ENCODE results near the gene CFAP44.
"Not testable (repeated sequence)": the region's sequence is repeated elsewhere in the genome, so short reads cannot be mapped to it uniquely, and the experiment has no call there.

Gene CFAP44, protein sequence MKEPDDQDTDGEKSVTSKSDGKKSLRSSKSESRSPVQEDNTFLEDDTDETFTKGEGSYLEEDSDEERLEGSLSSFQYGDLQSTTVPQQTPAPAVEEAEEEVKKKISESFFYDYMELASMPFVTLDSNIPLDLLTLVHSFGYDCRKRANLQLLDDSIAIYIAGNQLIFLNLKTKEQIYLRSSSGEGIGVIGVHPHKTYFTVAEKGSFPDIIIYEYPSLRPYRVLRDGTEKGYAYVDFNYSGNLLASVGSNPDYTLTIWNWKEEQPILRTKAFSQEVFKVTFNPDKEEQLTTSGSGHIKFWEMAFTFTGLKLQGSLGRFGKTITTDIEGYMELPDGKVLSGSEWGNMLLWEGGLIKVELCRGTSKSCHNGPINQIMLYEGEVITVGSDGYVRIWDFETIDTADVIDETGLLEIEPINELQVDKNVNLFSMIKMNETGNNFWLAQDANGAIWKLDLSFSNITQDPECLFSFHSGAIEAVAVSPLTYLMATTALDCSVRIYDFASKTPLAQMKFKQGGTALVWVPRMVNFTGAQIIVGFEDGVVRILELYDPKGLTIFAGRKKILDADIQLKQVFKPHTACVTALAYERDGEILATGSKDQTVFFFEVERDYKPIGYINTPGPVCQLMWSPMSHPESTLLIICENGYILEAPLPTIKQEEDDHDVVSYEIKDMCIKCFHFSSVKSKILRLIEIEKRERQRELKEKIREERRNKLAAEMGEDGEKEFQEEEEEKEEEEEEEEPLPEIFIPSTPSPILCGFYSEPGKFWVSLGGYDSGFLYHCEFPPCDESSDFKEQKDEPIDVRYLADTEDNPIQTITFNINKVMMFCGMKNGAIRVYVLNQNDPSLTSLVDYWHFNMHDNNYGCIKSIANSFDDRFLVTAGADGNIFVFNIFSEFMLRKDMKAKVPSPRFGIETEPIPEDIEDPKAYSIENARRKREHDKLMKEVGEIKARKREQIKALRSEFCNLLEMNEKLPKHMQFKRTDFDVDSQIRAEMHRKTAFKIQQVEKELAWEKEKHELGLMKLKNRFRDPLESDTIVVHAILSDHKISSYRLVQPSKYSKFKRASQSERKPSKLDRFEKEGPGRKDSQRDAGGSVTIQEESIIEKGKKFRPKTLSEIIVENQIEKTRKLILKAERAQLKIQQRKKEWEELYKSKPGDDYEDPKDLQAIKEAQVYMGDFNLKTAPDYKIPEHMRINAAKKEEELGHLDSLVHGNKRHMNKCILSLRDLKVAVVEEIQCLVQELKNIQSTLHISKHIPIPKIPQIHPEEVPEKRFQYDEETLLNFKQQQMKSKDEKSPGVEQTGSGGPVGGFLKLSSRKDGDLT (N-terminal part only)

DNA sequence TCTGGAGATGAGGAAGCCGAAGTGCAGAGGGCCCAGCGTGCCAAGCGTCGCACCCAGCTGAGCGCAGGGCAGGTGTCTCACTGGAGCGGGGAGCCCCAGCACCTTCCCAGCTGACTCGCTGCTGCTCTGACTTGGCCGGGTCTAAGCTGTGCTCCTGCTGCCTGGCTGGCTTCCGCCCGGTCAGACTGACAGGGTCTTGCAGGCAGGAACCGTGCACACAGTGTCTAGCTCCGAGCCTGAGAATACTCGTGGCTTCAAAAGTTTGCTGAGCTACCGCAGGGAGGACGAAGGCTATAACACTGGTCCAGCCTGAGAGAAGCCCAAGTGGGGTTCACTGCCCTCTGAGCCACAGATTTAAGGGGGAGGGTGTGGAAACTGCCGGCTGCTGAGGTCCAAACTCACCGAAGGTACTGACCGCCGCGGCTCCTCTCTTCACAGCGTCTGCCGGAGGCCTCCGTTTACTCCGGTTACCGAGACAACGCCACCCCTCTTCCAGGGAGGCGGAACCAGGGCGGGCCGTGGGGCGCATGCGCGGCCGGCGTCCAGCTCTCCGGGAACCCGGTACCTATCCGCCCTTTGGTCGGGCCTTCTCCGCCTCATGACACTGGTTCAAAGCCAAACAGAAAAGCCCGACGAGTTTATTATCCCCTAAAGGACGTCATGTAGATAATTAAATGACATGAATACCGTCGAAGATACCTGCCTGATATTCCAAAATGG lies at the start of gene CFAP44:
TSS of gene CFAP44 (minus strand) at position 443 of the 720 bp plus-strand sequence. CDS start 7,829 bp downstream, outside the sequence.
- DNase-seq = peak; percentile 50

DNA sequence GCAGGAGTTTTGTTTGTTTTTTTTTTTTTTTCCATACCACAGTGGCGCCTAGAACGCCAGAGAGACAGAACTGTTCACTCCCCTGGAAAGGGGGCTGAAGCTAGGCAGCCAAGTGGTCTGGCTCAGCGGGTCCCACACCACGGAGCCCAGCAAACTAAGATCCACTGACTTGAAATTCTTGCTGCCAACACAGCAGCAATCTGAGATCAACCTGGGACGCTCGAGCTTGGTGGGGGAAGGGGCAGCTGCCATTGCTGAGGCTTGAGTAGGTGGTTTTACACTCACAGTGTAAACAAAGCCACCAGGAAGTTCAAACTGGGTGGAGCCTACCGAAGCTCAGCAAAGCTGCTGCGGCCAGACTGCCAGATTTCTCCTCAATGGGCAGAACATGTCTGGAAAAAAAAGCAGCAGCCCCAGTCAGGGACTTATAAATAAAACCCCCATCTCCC lies 43.9 kb upstream of the CFAP44 start:
- peak; percentile 36 for DNase-seq

DNA sequence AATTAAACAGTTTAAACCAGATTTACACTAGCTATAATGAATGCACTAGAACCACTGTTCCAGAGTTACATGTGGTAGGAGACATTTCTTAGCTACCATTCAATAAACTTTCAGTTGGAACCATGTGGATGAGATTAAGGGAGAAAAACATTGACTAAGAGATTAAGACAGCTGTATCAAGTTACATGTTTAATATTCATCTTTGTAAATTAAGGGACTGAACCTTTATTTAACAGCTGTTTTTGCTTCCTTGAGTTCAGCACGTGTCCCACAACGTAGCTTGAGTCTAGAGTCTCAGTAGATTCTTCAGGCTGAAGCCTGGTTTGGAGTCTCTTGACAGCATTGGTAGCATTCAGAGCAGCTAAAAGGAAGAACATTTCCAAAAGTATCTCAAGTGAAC lies 27.2 kb upstream of the CFAP44 start:
- no peak for DNase-seq

DNA sequence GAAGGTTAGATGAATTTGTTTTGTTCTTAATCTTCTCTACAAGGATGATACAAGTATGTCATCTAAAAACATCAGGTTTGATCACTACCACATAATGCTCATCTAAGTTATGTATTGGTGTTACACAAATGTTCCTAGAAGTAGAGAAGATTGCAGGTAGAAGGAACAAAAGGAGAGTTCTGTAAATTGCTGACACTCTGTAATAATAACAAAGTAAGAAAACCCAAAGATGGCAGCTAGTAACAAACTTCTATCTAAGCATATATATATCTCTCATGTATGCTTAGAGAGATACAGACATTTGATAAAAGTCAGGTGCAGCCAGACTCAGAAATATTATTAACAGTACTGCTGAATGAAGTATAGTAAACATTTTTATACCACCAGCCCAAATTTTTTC lies 20.2 kb upstream of the CFAP44 start:
- DNase-seq = no peak

DNA sequence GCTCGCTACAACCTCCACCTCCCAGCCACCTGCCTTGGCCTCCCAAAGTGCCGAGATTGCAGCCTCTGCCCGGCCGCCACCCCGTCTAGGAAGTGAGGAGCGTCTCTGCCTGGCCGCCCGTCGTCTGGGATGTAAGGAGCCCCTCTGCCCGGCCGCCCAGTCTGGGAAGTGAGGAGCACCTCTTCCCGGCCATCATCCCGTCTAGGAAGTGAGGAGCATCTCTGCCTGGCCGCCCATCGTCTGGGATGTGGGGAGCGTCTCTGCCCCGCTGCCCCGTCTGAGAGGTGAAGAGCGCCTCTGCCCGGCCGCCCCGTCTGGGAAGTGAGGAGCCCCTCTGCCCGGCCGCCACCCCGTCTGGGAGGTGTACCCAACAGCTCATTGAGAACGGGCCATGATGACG lies 17.3 kb upstream of the CFAP44 start:
- not testable (repeated sequence) for DNase-seq

DNA sequence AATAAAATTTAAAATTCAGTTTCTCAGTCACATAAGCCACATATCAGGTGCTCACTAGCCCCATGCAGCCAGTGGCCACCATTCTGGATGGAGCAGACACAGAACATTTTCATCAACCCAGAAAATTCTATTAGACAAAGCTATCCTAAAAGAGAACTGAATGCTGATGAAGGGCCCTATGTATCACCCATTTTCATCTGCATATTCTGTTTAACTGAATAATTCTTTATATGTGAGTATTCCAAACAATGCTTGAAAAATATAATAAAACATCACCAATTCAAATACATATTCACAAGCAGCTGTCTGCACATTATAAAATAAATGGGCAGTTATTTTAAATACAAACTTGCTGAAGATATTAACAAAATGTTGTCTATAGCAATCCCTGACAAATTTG lies 14.2 kb upstream of the CFAP44 start:
- DNase-seq = no peak

DNA sequence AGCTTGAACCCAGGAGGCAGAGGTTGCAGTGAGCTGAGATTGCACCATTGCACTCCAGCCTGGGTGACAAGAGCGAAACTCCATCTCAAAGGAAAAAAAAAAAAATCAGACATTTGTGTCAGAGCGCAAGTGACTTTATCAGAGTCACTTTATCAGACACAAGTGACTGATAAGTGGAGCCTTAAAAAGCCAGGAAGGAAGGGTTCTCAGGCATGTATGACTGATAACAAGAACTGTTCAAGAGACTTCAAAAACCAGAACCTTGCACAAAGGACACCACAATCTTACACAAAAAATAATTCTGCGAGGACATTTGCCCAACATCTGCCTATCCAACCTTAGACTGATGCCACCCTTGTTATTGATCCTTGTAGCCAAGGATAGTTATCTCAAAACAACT lies 13.3 kb upstream of the CFAP44 start:
- DNase-seq = no peak

DNA sequence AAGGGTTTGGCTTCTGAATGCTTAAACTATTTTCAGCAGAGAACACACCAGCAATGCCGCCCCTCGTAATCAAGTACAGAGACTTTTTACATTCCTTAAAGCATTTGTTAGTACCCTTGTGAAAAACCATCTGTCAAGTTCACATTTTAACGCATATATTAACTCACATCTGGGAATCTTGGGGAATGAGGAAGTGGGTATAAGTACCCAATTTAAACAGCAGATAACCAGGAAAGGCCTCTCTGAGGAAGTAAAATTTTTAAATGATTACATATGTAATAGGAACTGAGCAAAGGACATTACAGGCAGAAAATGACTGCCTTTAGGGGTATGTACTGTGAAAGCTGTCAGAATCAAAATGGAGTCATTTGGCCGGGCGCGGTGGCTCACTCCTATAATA lies 12.8 kb upstream of the CFAP44 start:
- DNase-seq = no peak

DNA sequence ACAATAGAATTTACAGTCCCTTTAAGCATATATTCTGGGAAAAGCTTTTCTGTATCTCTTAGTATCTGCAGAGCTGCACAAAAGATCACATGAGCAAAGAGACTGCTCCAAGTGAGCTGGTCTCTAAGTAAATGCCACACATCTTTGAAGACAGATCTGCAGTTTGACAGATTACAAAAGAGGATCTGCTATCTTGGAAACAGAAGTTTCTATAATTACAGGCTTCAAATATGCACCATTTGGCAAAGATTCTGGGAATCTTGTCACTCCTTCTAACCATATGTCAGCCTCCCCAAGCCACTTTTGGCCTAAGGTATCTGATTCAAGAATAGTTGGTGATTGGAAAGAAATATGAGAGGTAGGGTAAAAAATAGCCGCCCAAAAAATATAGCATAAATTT lies 9.6 kb upstream of the CFAP44 start:
- DNase-seq = no peak

DNA sequence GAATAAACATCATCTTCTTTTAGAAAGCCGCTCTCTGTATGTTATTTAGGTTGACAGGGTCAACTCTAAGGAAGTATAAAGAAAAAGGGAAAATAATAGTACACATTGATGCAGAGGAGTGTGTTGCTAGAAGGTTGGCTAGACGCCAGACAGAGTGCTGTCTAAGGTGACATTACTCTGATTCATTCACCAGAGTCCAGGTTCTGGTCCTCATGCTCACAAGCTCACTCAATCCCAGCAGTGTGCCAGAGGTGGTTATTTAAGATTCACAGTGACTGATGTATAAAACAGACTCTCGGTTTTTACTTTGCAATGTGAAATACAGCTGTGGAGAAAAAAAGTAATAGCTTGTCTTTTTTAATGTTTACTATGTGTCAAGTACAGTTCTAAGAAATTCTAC lies 1.7 kb downstream of the CFAP44 start:
- no peak for DNase-seq

DNA sequence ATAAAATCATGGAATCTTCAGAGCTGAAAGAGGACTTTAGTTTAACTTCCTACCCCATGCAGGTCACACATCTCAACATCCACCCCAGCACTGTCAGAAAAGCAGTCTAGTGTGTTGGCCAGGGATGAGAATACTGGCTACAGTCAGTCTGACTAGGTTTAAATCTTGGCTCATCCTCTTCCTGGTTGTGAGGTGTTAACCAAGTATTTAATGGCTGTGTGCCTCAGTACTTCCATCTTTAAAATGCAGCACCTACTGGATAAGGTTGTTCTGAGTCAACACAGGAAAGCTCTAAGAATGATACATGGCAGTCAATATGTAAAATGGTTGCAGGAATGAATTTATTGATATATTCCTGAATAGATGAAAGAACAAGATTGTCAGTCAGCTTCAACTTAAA lies 3.1 kb downstream of the CFAP44 start:
- DNase-seq = no peak

DNA sequence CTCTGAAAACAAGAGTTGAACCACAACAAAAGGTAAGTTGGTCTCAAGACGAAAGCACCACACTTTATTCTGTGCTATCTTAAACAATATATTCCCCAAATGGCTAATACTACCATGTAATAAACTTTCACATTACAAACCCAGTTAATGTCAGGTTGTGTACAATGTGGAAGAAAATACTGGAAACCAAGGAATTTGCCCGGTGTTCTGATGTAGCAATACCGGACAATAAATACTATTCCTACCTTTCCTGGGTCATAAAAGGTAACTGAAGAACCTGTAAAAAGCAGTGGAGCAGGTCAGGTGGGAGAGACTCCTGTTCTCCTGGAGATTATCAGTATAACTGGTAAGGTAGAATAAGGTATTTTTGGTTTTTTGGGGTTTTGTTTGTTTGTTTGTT lies 3.9 kb downstream of the CFAP44 start:
- DNase-seq = no peak

DNA sequence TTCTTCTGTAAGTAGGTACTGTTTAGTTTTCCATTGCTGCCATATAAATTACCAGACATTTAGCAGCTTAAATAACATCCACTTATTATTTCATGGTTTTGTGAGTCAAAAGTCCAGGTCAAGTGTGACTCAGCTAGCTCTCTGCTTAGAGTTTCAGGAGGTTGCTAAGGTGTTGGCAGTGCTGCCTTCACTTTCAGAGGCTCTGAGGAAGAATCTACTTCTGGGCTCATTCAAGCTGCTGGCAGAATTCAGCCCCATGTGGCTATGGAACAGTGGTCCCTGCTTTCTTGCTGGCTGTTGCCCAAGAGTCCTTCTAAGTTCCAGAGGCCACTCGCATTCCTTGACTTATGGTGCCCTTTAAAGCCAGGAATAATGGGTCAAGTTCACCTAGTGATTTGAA lies 4.5 kb downstream of the CFAP44 start:
- DNase-seq = no peak

DNA sequence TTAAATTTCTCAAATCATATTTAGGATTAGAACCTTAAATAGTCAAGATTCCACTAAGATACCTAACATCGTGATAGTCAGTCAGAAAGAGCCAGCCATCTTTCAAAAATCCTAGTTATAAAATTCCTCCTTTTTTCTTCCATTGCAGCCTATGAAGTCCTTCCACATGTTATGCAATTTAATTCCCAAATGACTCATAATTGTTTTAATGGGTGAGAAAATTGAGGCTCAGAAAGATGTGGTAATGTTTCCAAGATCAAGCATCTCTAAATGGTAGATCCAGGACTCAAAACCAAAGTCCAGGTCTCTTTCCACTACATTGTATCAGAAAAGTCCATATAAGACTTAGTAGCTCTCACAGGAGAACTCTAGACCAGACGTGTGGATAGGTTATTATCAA lies 9.5 kb downstream of the CFAP44 start:
- no peak for DNase-seq

DNA sequence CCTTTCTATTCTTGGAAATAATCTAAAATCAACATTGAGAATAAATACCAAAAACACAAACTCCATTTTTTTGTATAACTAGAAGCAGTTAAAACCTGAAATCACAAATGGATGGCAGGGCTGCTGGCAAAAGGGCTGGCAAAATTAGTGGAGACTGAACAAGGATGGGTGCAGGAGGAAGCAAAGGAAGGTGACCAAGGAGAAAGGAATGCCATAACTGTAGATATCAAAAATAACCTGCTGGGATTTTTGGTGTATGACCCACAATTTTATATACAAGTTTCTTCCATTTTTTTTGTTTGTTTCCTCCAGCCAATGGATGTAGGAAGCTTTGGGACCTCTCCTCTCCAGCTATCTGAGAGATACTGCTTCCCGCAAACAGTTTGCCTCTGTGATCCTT lies 12.7 kb downstream of the CFAP44 start:
- DNase-seq = no peak

DNA sequence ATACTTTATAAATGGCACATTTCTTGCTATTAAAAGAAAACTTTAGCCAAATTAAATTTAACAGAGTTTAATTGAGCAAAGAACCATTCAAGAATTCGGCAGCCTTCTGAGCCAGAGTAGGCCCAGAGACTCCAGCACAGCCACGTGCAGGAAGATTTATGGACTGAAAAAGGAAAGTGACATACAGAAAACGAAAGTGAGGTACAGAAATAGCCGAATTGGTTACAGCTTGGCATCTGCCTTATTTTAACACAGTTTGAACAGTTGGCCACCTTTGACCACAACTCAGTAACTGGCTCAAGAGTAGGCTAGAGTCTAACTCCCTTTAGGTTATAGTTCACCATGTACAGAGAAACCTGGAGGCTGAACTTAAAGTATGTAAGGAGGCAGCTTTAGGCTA lies 17.6 kb downstream of the CFAP44 start:
- DNase-seq = no peak

DNA sequence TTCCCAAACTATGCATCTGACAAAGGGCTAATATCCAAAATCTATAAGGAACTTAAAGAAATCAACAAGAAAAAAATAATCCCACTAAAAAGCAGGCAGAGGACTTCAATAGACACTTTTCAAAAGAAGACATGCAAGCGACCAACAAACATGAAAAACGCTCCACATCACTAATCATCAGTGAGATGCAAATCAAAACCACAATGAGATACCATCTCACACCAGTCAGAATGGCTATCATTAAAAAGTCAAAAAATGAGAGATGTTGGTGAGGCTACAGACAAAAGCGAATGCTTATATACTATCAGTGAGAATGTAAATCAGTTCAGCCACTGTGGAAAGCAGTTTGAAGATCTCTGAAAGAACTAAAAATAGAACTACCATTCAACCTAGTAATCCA lies 20.2 kb downstream of the CFAP44 start:
- DNase-seq = no peak

DNA sequence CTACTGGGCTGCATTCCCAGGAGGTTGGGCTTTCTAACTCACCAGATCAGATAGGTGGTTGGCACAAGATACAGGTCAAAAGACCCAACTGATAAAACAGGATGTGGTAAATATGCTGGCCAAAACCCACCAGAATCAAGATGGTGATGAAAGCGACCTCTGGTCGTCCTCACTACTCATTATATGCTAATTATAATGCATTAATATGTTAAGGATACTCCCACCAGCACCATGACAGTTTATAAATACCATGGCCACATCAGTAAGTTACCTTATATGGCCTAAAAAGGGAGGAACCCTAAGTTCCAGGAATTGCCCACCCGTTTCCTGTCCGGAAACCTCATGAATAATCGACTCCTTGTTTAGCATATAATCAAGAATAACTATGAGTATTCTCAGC lies 31.6 kb downstream of the CFAP44 start:
- no peak for DNase-seq

DNA sequence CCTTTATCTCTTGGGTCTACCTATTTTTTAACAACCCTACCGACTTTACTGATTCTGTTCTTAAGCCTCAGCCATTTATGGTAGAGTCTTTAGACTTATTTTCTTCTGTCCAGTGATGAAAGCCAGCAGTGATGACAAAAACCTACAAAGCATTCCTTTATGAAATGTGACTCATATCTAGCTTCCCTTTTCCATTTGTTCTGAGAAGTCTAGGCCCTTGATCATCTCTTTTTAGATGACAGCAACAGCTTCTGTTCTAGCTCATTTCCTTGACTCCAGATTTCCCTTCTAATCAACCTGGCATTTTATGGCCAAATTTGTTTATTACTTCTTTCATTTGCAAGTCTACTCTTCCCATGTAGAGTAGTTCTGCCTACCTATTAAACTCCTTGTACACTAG lies 36.1 kb downstream of the CFAP44 start:
- no peak for DNase-seq

DNA sequence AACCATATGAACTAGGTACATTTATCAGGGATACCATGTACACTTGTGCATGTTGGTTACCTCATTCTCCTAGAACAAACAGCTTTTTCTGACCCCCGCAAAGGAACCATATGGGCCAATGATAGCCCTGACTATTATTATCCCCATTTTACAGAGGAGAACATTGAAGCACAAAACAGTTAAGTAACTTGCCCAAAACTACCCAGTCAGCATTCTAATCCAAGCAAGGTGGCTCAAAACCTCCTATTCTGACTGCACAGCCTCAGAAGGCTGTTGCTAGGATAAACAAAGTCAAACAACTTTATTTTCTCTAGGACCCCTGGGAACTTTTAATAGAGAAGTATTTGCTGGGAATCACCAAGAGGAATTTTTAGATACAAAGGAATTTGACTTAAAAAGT lies 36.7 kb downstream of the CFAP44 start:
- DNase-seq = no peak
